ENCODE measurements around the gene LRIG1.

Gene LRIG1

GRCh38 chr3:66418475-66418931, 82.3 kb downstream of the LRIG1 start:
- no peak for DNase-seq (ENCODE audit: low spot score)

- DNase-seq (ENCODE audit: low spot score), result no peak
Measured at GRCh38 chr3:66416556-66417304, 84.1 kb downstream of the LRIG1 start.

- DNase-seq (ENCODE audit: low spot score), result no peak
Measured at GRCh38 chr3:66415867-66416428, 84.9 kb downstream of the LRIG1 start.

- no peak for DNase-seq (ENCODE audit: low spot score)
Measured at GRCh38 chr3:66414846-66415245, 86.0 kb downstream of the LRIG1 start.

GRCh38 chr3:66413151-66413751, 87.6 kb downstream of the LRIG1 start:
- peak; percentile 86 for DNase-seq (ENCODE audit: low spot score)

- DNase-seq (ENCODE audit: low spot score), result no peak
Measured at GRCh38 chr3:66411961-66412887, 88.6 kb downstream of the LRIG1 start.

- peak; percentile 42 for DNase-seq (ENCODE audit: low spot score)
Measured at GRCh38 chr3:66411474-66411873, 89.3 kb downstream of the LRIG1 start.

- no peak for DNase-seq (ENCODE audit: low spot score)
Measured at GRCh38 chr3:66410976-66411375, 89.8 kb downstream of the LRIG1 start.

- DNase-seq (ENCODE audit: low spot score), result no peak
Measured at GRCh38 chr3:66409771-66410754, 90.8 kb downstream of the LRIG1 start.

GRCh38 chr3:66407611-66408218, 93.1 kb downstream of the LRIG1 start:
- DNase-seq (ENCODE audit: low spot score), result peak; percentile 89

- no peak for DNase-seq (ENCODE audit: low spot score)
Measured at GRCh38 chr3:66406831-66407610, 93.8 kb downstream of the LRIG1 start.

GRCh38 chr3:66406163-66406562, 94.7 kb downstream of the LRIG1 start:
- DNase-seq (ENCODE audit: low spot score), result no peak

- DNase-seq (ENCODE audit: low spot score), result peak; percentile 89
Measured at GRCh38 chr3:66405701-66406091, 95.1 kb downstream of the LRIG1 start.

GRCh38 chr3:66404903-66405700, 95.7 kb downstream of the LRIG1 start:
- DNase-seq (ENCODE audit: low spot score), result no peak

- no peak for DNase-seq (ENCODE audit: low spot score)
Measured at GRCh38 chr3:66404197-66404596, 96.6 kb downstream of the LRIG1 start.

GRCh38 chr3:66403323-66403990, 97.4 kb downstream of the LRIG1 start:
- DNase-seq (ENCODE audit: low spot score), result no peak

- DNase-seq (ENCODE audit: low spot score), result peak; percentile 70
Measured at GRCh38 chr3:66402596-66403290, 98.1 kb downstream of the LRIG1 start.
